DND-41 (cell line): ENCODE data around the gene GPHN.

ENCODE experiments used
- ATAC-seq: fragments of 200-7000 bp; cut with Tn5 transposase; 3 replicates; pipeline ENCODE4 v1.9.1; 2021; ENCODE audit warnings: low read depth; ENCODE audit not compliant: insufficient read depth
- DNase-seq: peaks from one replicate; pipeline ENCODE4 v3.0.0-alpha.2; 2020
- H2AFZ ChIP-seq: 2 replicates; pipeline ENCODE4 v1.6.0; 2012; ENCODE audit warnings: low read depth, low read length
- H3K27ac ChIP-seq: 2 replicates; pipeline ENCODE4 v1.5.1; 2012; ENCODE audit warnings: low read length, inconsistent platforms
- H3K27me3 ChIP-seq: fragments of 200-600 bp; sonication (generic); 2 replicates; pipeline ENCODE4 v1.6.0; 2012; ENCODE audit warnings: low read length, mild to moderate bottlenecking, inconsistent platforms; ENCODE audit not compliant: insufficient read depth, poor library complexity
- H3K36me3 ChIP-seq: 2 replicates; pipeline ENCODE4 v1.5.1; 2012; ENCODE audit warnings: low read length, inconsistent platforms; ENCODE audit not compliant: insufficient read depth
- H3K4me1 ChIP-seq: 2 replicates; pipeline ENCODE4 v1.5.1; 2012; ENCODE audit warnings: mild to moderate bottlenecking, low read length; ENCODE audit not compliant: insufficient read depth
- H3K4me2 ChIP-seq: 2 replicates; pipeline ENCODE4 v1.6.0; 2012; ENCODE audit warnings: mild to moderate bottlenecking, moderate library complexity, low read length, inconsistent platforms; ENCODE audit not compliant: insufficient read depth
- H3K4me3 ChIP-seq, 2 experiments: fragments of 200-600 bp in 1 of 2; shearing (Covaris generic) in 1 of 2; 2 replicates each; pipeline ENCODE4 v1.5.1; 2012 to 2016; ENCODE audit warnings: inconsistent platforms in 2 of 2, low read length in 2 of 2, mild to moderate bottlenecking in 2 of 2, low read depth in 1 of 2, moderate library complexity in 1 of 2
- H3K79me2 ChIP-seq: 2 replicates; pipeline ENCODE4 v1.6.0; 2012; ENCODE audit warnings: low read length, inconsistent platforms; ENCODE audit not compliant: insufficient read depth
- H3K9ac ChIP-seq: 2 replicates; pipeline ENCODE4 v1.6.0; 2012; ENCODE audit warnings: low read depth, mild to moderate bottlenecking, inconsistent platforms, low read length, moderate library complexity
- H3K9me3 ChIP-seq: 2 replicates; pipeline ENCODE4 v1.5.1; 2012; ENCODE audit warnings: low read length, moderate library complexity, mild to moderate bottlenecking, inconsistent platforms; ENCODE audit not compliant: insufficient read depth, severe bottlenecking
- H4K20me1 ChIP-seq: 2 replicates; pipeline ENCODE4 v1.6.0; 2012; ENCODE audit warnings: low read length; ENCODE audit not compliant: insufficient read depth
- EZH2 ChIP-seq: IDR thresholded peaks from 3 replicates; pipeline ENCODE4 v1.6.1; 2012; ENCODE audit warnings: borderline replicate concordance, low read depth, mild to moderate bottlenecking, moderate library complexity, low read length, inconsistent platforms; ENCODE audit not compliant: severe bottlenecking
- TF ChIP-seq, protein P1 (sequence below): IDR thresholded peaks from 2 replicates; pipeline ENCODE4 v1.5.1; 2012; ENCODE audit warnings: borderline replicate concordance, low read length, moderate library complexity, mild to moderate bottlenecking; ENCODE audit not compliant: poor library complexity, severe bottlenecking; ENCODE audit errors: extremely low read depth

The GPHN gene

DNA sequence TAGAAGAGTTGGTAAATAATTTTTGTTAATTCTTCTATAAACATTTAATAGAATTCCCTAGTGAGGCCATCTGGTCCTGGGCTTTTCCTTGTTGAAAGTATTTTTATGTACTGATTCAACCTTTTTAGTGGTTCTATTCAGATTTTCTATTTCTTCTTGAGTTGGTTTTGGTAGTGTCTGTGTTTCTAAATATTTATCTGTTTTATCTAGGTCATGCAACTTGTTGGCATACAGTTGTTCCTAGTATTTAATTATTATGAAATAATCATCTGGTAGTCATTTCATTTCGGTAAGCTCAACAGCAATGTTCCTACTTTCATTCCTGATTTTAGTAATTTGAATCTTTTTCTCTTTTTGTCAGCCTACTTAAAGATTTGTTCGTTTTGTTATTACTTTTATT, 447.2 kb downstream of the GPHN start:
- ATAC-seq (no peak), DNase-seq (no peak)
- no peak overlapping the region for H3K9ac ChIP-seq
- H3K27me3 ChIP-seq, result no peaks in the 10 kb centered on the region
- peaks cover 14% of the 10 kb centered on the region for H3K36me3 ChIP-seq
- TF ChIP-seq, protein P1, sequence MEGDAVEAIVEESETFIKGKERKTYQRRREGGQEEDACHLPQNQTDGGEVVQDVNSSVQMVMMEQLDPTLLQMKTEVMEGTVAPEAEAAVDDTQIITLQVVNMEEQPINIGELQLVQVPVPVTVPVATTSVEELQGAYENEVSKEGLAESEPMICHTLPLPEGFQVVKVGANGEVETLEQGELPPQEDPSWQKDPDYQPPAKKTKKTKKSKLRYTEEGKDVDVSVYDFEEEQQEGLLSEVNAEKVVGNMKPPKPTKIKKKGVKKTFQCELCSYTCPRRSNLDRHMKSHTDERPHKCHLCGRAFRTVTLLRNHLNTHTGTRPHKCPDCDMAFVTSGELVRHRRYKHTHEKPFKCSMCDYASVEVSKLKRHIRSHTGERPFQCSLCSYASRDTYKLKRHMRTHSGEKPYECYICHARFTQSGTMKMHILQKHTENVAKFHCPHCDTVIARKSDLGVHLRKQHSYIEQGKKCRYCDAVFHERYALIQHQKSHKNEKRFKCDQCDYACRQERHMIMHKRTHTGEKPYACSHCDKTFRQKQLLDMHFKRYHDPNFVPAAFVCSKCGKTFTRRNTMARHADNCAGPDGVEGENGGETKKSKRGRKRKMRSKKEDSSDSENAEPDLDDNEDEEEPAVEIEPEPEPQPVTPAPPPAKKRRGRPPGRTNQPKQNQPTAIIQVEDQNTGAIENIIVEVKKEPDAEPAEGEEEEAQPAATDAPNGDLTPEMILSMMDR, result no peak
- TF ChIP-seq EZH2, result no peak
- H4K20me1 ChIP-seq, result no peaks in the 10 kb centered on the region
- H3K4me1 ChIP-seq, result no peaks in the 10 kb centered on the region
- no peak overlapping the region for H2AFZ ChIP-seq
- no peak overlapping the region for H3K4me3 ChIP-seq
- H3K9me3 ChIP-seq, result peaks cover 13% of the 10 kb centered on the region
- no peak overlapping the region for H3K27ac ChIP-seq
- no peak overlapping the region for H3K4me2 ChIP-seq
- no peaks in the 10 kb centered on the region for H3K79me2 ChIP-seq

DNA sequence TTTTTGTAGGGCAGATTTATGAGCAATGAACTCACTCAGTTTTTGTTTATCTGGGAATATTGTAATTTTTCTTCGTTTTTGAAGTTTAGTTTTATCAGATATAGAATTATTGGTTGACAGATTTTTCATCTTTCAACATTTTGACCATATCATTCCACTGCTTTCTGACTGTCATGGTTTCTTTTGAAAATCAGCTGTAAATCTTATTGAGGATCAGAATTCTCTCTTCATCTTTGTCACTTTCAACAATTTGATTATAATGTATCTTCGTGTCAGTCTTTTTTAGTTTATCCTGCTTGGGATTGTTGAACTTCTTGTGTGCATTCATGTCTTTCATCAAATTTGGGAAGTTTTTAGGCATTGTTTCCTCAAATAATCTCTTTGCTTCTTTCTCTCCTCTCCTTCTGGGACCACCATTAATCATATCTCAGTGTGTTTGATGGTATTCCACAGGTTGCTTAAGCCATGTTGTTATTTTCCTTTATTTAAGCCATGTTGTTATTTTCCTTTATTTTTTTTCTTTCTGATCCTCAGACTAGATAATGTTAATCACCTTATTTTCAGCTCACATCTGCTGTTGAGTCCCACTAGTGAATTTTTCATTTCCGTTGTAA, 451.6 kb downstream of the GPHN start:
- peaks cover 14% of the 10 kb centered on the region for H3K36me3 ChIP-seq
- H3K9me3 ChIP-seq, result peaks cover 13% of the 10 kb centered on the region
- no peak overlapping the region for H3K27ac ChIP-seq
- H3K4me1 ChIP-seq, result no peaks in the 10 kb centered on the region
- H4K20me1 ChIP-seq, result no peaks in the 10 kb centered on the region
- TF ChIP-seq, protein P1, result no peak
- no peak for TF ChIP-seq EZH2
- ATAC-seq (no peak), DNase-seq (no peak)
- no peaks in the 10 kb centered on the region for H3K27me3 ChIP-seq
- H2AFZ ChIP-seq, result no peak overlapping the region
- no peak overlapping the region for H3K9ac ChIP-seq
- H3K79me2 ChIP-seq, result no peaks in the 10 kb centered on the region
- no peak overlapping the region for H3K4me2 ChIP-seq
- no peak overlapping the region for H3K4me3 ChIP-seq

DNA sequence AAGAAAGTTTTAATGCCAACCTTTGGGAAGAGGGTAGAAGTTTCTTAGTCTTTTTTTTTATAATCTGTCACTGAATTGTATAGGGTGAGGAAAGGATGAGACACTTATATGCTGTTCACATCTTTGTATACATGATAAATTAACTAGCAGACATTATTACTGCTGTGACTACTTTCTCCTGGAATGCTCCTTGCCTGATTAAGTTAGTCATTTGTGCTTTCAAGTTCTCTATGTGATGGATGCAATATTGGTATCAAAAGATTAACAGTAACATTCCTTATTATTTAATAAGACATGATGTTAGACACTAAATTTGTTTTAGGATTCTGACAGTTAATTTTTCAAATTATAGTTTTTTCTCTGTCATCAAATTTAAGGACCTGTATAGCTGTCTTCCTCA, 457.9 kb downstream of the GPHN start:
- no peaks in the 10 kb centered on the region for H3K9me3 ChIP-seq
- no peaks in the 10 kb centered on the region for H3K79me2 ChIP-seq
- no peak overlapping the region for H3K9ac ChIP-seq
- peaks cover 10% of the 10 kb centered on the region; the same call in 1 of the 2 replicates for H3K36me3 ChIP-seq
- H3K27ac ChIP-seq, result no peak overlapping the region
- no peak for DNase-seq
- H3K4me1 ChIP-seq, result no peaks in the 10 kb centered on the region
- TF ChIP-seq, protein P1, result no peak
- TF ChIP-seq EZH2, result no peak
- H3K4me3 ChIP-seq, result no peak overlapping the region
- no peak for ATAC-seq
- H3K4me2 ChIP-seq, result no peak overlapping the region
- no peaks in the 10 kb centered on the region for H3K27me3 ChIP-seq
- H4K20me1 ChIP-seq, result no peaks in the 10 kb centered on the region
- no peak overlapping the region for H2AFZ ChIP-seq
